Neural progenitor cell (in vitro differentiated cells): Measurements from ENCODE around the gene TRUB1.

Experiments
- EZH2 ChIP-seq: fragments of 200-600 bp; sonication (generic); IDR thresholded peaks from 2 replicates; pipeline ENCODE4 v1.6.1; 2017; ENCODE audit warnings: antibody characterized with exemption, mild to moderate bottlenecking, moderate library complexity
- EZH2phosphoT487 ChIP-seq: fragments of 200-600 bp; sonication (generic); IDR thresholded peaks from 2 replicates; pipeline ENCODE4 v1.6.1; 2017; ENCODE audit warnings: antibody characterized with exemption
- TF ChIP-seq, protein P1 (sequence below): fragments of 200-600 bp; sonication (generic); IDR thresholded peaks from 2 replicates; pipeline ENCODE4 v1.5.1; 2017; ENCODE audit warnings: antibody characterized with exemption, mild to moderate bottlenecking

DNA sequence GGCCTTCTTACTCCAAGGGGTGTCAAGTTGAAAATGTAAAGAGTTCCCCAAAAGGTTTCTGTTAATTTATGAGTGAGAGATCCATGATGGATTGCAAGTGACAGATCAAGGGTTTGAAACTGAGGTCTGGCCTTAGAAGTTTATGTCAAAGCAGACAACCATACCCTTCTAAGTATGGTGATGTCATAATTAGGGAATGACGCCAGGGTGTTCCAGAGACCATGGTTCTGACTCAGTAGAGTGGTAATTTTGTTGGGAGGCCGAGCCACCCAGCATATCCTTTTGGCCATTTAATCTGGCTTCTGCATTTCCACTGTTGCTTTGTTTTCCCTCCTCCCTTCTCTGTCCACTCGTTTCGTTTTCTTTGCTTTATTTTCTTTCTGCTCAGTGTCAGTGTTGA, 2.7 kb downstream of the TRUB1 start:
- TF ChIP-seq, protein P1, sequence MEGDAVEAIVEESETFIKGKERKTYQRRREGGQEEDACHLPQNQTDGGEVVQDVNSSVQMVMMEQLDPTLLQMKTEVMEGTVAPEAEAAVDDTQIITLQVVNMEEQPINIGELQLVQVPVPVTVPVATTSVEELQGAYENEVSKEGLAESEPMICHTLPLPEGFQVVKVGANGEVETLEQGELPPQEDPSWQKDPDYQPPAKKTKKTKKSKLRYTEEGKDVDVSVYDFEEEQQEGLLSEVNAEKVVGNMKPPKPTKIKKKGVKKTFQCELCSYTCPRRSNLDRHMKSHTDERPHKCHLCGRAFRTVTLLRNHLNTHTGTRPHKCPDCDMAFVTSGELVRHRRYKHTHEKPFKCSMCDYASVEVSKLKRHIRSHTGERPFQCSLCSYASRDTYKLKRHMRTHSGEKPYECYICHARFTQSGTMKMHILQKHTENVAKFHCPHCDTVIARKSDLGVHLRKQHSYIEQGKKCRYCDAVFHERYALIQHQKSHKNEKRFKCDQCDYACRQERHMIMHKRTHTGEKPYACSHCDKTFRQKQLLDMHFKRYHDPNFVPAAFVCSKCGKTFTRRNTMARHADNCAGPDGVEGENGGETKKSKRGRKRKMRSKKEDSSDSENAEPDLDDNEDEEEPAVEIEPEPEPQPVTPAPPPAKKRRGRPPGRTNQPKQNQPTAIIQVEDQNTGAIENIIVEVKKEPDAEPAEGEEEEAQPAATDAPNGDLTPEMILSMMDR, result no peak
- TF ChIP-seq EZH2 (no peak), EZH2phosphoT487 (no peak)
